ENCODE results near the gene POLRMT.

The POLRMT gene

DNA sequence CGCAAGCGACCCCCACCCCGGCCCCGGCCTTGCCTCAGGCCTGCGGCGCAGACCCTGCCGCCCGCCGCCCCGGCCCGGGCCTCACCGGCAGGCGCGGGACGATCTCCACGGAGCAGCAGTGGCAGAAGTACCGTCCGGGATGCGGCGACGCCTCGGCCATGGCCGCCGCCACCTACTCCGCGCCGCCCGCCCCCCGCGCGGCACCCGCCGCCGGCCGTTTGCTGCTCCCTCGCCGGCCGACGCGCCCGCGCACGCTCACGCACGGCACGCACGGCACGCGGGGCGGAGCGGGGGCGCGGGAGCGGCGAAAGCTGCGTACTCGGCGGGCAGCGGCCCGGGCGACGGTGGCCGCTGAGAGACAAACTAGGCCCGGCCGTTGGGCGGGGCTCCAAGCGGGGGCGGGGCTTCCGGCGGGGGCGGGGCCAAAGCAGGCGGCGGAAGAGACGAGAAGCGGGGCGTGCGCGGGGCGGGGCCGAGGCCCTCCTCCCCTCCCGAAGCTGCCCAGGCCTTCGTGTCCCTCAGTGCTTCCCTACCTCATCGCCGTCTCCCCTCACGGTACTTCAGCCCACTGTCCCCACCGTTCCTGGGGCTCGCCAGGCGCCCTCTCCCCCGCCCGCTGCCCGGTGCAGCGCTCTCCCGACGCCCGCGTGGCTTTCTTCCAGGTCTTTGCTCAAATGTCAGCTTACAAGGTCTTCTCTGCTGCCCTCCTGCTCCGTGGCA, 29.8 kb upstream of the POLRMT start, which contains the start of gene RNF126:
Gene RNF126 (minus strand): TSS at position 253 of the 720 bp plus-strand sequence. CDS start 93 bp downstream, at position 160.
- DNase-seq = peak; percentile 93

- DNase-seq = no peak
Measured at GRCh38 chr19:662207-662961, 29.0 kb upstream of the POLRMT start.

GRCh38 chr19:661427-662196, 28.3 kb upstream of the POLRMT start:
- DNase-seq = no peak

GRCh38 chr19:660793-661426, 27.6 kb upstream of the POLRMT start:
- no peak for DNase-seq

DNA sequence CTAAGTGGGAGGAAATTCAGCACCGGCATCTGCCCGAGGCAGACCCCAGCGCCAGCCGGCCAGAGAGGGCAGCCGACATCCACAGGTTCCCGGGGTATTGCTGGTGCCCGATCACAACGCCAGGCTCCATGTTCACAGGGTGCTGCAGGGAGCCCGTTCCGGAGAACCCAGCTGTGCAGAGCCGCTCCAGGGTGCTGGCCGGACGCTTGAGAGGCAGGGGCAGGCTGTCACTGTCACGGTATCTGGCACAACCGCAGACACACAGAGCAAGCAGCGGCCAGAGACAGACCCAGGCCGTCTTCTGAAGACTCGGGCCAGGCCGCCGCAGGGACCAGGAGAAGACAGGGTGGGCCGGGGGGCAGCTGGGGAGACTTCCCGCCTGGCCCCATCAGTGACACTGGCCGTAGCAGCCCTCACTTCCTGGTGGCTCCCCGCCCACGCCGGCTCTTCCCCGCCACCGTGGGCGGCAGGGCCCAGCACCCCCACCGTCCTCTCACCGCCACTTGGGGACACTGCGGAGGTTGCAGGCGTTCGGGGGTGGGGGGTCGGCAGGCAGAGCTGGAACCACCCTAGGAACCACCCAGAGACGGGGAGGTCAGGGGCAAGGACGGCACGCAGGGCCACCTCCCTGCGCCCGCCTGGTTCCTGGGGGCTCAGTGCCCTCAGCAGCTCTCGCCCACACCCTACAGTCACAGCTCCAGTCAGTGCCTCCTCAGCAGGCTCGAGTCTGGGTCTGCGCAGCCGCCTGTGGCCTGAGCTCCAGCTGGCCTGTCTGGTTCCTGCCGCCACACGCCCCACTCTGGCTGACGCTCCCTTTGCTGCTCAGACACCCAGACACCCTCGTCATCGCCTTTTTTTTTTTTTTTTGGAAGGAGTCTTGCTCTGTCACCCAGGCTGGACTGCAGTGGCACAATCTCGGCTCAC, 25.8 kb upstream of the POLRMT start:
- no peak for DNase-seq

DNA sequence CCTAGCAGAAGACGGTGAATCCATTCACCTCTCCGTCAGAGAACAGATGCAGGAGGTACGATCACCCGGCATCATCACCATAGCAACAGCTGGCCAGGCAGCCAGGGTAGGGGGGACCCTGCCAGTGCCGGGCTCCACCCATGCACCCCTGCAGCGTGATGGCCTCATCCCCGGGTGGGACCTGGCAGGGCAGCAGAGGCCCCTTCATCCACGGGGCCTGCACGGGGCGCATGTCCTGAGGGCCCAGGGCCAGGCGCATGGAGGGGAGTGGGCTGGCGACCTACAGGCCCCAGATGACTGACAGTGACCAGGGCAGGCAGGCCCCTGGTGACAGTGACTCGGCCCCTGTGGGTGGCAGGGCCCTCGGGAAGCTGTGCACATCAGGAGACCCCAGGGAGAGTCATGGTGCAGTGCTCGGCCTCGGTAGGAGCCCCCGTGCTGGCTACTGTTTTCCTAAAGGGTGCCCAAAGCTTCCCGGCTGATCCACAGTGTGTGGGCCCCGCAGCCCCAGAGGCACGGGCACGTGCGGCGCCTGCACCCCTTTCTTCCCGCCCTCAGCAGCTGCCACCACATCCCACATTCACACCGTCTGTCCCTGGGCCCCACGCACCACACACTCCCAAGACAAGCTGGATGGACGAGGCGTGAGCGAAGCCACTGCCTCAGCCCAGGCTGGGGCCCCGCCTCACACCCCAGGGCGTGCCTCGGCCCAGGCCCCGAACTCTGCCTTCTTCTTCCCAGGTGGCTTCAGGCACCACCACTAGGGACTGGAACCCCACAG, 24.9 kb upstream of the POLRMT start:
- no peak for DNase-seq

GRCh38 chr19:657611-658010, 24.3 kb upstream of the POLRMT start:
- DNase-seq = no peak

- no peak for DNase-seq
Measured at GRCh38 chr19:656751-657559, 23.6 kb upstream of the POLRMT start.

GRCh38 chr19:655691-656090, 22.4 kb upstream of the POLRMT start:
- no peak for DNase-seq

DNA sequence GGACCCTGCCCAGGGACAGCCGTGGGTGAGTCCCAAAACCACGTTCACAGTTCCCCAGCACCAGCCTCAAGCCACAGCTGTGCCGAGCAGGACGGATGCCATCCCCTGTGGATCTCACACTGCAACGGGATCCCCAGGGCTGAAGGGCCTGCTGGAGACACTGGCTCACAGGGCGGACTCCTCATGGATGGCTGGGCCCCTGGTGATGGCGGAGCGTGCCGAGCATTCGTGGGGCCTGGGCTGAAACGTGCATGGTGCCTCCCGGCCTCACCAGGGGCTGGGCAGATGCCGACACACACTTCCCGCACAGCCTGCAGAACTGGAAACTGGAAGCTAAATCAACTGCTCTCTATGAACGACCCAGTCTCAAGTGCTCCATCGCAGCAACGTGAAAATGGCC, 20.1 kb upstream of the POLRMT start:
- no peak for DNase-seq

- no peak for DNase-seq
Measured at GRCh38 chr19:652467-653389, 19.4 kb upstream of the POLRMT start.

GRCh38 chr19:651991-652390, 18.7 kb upstream of the POLRMT start:
- no peak for DNase-seq

DNA sequence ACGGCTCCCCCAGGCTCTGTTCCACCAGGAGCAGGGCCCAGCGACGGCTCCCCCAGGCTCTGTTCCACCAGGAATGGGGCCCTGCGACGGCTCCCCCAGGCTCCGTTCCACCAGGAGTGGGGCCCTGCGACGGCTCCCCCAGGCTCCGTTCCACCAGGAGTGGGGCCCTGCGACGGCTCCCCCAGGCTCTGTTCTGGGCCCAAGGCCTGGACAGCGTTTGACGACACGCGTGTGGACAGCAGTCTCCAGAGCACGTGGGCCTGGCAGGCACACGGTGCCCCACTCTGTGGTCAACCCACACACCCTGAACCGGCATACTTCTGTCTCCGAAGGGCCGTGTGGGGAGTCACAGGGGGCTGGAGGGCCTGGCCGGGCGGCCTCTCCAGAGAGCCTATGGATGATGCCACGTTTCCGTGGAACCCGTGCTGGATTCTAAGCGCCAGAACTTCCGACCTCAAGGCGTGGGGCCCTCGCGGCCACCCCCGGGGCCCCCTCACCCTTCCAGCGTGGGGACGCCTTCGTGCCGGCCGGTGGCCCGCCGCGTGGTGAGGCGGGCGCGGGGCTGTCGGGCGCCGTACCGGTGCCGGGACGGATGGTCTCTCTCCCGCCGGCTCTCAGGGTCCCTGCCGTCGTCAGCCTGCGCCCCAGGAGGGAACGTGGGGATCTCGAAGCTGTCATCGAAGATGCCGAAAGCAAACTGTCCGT, 17.9 kb upstream of the POLRMT start:
- no peak for DNase-seq

GRCh38 chr19:650121-650520, 16.8 kb upstream of the POLRMT start:
- DNase-seq = no peak

GRCh38 chr19:648904-649801, 15.8 kb upstream of the POLRMT start:
- no peak for DNase-seq

DNA sequence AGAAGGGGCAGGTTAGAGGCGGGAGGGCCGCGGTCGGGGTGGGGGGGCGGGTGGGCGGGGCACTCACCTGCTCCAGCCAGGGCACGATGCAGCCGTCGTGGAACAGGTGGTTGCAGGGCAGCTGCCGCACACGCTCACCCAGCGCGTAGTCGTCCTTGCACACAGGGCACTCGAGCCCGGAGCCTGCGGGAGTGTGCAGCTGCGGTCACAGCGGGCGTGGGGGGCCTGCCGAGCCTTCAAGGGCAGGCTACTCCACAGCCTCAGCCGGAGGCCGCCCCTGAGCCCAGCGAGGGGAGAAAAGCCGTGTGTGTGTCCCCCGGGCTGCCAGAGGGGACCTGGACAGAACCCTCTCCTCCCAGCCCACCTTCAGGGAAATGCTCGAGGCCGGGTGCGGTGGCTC, 15.0 kb upstream of the POLRMT start:
- no peak for DNase-seq

GRCh38 chr19:647566-648284, 14.4 kb upstream of the POLRMT start:
- DNase-seq = no peak
